NCI-H1417 (cell line): ENCODE results near the gene RRAS2.

Source experiments
- DNase-seq, 3 experiments: peaks; one replicate each; lab custom pipeline; 2025; lab: John Stamatoyannopoulos, UW

Gene RRAS2

DNA sequence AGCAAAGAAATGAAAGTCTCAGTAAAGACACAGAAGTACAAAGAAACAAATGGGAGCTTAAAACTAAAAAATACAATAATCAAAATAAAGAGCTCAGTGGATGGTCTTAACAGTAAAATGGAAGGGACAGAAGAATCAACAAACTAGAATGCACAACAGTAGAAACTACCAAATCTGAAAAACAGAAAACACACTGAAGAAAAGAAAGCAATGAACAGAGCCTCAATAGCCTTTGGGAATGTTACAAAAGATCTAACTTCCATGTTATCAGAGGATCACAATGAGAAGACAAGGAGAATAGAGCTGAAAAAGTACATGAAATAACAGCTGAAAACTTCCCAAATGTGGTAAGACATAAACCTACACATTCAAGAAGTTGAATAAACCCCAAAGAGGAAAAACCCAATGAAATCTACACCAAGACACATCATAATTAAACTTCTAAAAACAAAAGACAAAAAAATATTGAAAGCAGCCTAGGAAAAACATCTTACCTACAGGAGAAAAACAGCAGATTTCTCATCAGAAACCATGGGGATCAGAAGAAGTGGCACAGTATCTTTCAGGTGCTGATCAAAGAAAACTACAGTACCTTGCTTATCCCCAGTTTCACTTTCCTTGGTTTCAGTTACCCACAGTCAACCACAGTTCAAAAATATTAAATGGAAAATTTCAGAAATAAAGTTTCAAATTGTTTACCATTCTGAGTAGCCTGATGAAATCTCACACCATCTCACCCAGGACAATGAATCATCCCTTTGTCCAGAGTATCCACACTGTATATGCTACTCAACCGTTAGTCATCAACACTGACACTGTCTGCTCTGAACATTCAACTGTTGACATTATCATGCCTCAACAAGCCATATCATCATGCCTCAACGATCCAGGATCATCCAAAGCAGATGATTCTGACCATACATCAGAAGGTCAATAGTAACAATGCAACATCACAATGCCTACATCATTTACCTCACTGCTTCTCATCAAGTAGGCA lies 22.2 kb downstream of the RRAS2 start:
- DNase-seq = no peak

DNA sequence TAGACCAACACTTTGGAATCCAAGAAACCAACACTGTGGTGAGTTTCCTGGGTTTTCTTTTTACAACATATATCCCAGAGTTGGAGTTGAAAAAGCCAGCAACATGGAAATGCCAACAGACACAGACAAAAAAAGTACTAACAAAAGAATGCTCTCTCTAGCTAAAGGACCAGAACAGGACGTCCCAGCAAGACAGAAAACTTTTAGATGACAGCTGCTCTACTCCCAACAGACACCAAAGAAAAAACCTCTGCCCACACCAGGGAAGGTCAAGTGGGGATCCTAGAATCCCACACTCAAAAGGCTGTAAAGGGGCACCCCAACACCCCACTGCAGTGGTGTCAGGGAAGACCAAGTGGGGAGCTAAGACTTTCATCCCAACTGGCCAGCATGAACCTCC lies 23.3 kb downstream of the RRAS2 start:
- no peak for DNase-seq

DNA sequence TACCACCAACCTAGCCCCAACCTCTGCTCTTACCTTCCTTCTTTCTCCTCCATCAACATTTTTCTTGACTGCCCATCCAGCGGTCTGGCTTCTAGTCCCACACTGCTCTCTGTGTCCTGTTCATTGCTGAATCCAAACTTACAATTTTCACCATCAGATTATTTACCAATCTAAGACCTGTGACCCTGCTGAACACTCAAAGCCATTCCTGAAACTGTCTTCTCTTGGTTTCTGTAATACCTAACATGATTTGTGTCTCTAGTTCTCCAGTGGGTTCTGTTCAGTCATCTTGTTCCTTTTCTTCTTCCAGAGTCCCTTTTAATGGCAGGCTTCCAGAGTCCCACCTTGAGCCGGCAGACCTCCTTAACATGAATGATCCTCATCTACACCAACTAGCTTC lies 24.1 kb downstream of the RRAS2 start:
- no peak for DNase-seq

DNA sequence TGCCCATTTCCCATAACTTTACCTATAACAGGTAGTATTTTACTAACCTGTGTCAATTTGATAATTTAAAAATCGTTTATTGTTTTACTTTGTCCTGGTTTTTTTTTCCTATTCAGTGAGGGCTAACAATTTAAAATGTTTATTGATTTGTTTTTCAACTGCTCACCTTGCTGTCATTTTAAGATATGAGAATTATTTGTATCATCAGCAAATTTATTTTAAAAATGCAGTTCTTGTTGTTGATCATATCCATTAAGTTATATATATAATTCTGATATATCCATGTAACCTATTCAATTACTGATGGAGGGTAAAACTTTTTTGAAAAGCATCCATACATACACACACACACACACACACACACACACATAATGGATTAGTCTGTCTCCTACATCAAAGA lies 24.8 kb downstream of the RRAS2 start:
- DNase-seq = no peak

DNA sequence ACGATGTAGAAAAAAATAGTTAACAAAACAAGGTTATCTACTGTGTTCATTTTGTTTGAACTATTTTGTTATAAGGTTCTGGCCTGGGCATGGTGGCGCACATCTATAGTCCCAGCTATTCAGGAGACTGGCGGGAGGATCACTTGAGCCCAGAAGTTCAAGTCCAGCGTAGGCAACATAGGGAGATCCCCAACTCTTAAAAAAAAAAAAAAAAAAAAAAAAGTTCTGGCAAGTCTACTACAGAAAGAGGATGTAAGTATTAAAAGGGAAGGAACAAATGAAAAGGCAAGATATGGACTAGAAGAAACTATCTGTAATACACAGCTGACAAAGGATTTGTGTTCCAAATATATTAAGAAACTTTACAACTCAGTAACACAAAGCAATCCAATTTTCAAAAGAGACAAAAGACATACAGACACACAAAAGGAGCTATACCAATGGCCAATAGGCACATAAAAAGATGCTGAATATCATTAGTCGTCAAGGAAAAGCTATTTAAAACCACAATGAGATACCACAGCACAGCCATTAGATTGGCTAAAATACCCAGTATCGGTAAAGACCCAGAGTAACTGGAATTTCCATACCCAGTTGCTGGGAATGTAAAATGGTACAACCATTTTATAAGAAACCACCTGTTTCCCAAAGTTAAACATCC lies 27.4 kb downstream of the RRAS2 start:
- DNase-seq = no peak

DNA sequence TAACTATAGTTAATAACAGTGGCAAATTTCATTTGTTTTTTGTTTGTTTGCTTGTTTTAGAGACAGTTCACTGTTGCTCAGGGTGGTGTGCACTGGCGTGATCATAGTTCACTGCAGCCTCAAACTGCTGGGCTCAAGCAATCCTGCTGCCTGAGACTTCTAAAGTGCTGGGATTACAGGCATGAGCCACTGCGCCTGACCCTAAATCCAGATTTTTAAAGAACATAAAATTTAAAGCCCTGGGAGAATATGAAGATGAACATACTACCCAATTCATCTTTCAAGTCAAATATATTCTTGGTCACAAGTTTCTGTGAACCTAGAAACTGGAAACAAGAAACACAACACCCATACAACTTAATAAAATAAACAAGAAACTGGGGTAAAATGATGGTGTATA lies 28.1 kb downstream of the RRAS2 start:
- no peak for DNase-seq

DNA sequence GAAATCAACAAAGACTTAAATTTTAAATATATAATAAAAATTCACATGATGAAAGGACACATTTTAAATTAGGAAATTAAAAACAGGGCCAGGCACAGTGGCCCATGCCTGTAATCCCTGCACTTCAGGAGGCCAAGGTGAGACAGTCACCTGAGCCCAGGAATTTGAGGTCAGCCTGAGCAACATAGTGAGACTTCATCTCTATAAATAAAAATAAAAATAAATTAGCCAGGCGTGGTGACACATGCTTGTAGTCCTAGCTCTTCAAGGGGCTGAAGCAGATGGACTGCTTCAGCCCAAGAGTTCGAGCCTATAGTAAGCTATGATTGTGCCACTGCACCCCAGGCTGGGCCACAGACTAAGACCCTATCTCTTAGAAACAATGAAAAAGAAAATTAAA lies 29.3 kb downstream of the RRAS2 start:
- no peak for DNase-seq

DNA sequence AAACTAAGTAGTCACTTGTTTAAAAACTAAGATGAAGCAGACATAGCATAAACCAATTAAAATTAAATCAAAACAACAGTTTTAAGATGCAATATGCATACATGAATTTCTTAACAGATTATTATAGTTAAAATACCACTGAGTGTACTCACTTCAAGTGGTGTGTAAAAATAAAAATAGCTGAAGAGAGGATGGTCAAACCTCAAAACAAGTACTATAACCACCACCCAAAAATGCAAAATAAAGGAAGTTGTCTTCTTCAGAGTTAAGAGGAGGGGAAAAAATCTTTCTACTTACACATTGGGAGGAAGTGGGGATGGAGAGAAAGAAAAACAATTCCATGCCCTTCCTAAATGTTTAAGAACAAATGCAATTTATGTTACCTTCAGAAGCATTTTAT lies 31.9 kb downstream of the RRAS2 start:
- DNase-seq = no peak

DNA sequence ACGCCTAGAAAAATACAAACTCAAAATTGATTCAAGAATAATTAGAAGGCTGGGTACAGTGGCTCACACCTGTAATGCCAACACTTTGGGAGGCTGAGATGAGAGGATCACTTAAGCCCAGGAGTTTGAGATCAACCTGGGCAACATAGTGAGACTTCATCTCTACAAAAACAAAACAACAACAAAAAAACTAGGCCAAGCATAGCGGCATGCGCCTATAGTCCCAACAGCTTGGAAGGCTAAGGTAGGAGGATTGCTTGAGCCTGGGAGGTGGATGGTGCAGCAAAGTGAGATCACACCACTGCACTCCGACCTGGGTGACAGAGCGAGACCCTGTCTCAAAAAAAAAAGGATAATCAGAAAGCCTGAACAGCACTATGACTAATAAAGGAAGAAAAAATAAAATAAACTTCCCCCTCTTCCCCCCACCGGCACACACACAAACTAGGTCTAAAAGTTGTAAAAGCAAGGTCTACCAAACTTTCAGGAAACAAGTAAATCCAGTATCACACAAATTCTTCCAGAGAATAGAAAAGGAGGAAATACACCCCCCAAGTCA lies 35.8 kb downstream of the RRAS2 start:
- no peak for DNase-seq

DNA sequence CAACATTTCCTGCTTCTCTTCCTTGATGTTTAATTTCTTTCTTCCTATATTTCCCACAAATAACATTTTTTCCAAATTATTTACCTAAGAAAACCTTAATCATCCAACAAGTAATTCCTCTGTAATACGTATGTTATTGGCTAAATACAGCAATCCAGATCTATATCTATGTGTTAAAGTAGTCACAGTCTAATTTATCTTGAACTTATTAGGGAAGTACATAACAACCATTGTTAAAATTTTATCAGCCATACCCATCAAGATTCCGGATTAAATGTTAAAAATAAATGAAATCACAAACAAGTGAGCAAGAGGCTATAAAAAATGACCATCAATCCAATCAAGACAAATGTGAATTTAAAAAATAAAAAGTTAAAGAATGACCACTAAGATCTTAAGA lies 36.5 kb downstream of the RRAS2 start:
- no peak for DNase-seq

DNA sequence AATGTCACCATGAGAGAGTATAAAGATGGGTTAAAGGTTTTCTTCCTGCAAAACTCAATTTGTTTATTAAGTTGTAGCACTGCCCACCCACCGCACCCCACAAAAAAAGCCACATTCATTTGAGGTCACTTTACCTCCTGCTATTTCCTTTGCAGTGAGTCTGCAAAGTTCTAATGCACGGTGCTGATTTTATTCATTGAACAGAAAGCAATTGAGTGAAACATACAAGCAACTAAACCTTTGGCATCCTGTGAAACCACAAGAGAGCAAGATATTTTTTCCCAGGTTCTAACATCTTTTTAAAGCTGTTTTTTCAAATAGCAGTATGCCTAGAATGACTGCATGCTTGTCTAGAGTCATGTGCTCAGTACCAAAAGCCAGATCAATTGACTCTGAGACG lies 39.0 kb downstream of the RRAS2 start:
- no peak for DNase-seq

DNA sequence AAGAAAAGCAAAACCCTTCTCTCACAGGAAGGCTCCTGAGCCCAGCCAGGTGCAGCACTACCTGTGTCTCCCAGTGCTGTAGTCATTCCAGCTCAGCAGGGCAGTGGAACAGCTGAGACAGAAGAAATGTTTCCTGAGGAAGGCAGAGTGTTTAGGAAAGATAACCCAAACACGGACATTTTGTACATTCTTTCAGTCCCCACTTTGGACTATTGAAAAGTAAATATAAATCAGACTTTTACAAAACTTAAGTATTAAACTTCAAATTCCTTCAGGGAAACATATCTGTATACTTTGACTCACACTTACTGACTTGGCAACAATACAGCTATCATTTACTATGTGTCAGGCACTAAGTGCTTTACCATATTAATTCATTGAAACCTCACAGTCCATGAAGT lies 40.4 kb downstream of the RRAS2 start:
- DNase-seq = no peak

DNA sequence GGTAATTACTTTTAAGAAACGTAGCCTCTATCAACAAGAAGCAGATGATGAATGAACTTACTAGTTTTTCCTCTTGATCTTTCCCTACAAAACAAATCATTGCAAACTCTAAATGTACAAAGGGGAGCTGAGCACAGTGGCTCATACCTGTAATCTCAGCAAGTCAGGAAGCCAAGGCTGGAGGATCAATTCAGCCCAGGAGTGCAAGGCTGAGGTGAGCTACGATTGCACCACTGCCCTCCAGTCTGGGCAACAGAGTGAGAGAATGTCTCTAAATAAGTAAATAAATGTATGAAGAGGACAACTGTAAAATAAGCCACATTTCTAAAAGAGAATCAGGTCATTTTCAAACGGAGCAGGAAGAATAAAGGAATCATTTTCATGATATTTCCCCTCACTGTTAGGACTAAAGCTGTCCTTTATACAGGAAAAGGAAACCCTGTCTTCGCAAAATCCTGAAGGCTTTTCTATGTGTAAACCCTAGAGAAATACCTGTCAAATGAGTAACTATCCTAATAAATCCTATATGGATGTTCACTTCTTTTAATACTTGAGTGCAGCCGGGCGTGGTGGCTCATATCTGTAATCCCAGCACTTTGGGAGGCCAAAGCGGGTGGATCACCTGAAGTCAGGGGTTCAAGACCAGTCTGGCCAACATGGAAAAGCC lies 41.2 kb downstream of the RRAS2 start:
- no peak for DNase-seq

DNA sequence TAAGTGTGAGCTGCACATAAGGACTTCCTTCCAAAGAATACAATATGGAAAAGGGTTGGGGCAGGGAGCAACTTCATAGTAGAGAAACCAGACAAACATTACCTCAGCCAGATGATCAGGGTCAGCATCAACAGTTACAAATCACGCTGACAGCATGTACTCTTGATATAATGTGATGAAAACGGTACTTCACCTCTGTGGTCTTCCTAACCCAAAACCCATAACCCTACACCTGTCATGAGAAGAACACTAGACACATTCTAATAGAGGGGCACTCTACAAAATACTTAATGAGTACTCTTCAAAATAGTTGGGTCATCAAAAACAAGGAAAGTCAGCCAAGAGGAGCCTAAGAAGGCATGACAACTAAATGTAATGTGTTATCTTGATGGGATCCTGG lies 43.9 kb downstream of the RRAS2 start:
- DNase-seq = no peak

DNA sequence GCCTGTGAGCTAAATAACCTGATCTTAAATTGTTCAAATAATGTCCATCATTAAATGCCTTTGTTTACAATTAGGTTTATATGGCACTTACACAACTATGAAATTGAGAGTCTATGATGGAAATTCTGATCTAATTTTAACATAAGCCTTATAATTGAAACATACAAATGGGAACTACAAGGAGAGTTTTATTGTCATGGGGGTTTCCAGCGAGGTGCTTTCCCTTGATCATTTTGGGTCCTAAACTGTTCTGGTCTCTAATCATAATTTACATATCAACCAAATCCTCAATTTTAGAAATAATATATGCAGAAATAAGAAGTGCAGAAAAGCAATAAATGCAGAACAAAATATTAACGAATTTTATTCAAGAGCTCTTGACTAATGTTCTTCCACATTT lies 44.9 kb downstream of the RRAS2 start:
- DNase-seq = no peak

DNA sequence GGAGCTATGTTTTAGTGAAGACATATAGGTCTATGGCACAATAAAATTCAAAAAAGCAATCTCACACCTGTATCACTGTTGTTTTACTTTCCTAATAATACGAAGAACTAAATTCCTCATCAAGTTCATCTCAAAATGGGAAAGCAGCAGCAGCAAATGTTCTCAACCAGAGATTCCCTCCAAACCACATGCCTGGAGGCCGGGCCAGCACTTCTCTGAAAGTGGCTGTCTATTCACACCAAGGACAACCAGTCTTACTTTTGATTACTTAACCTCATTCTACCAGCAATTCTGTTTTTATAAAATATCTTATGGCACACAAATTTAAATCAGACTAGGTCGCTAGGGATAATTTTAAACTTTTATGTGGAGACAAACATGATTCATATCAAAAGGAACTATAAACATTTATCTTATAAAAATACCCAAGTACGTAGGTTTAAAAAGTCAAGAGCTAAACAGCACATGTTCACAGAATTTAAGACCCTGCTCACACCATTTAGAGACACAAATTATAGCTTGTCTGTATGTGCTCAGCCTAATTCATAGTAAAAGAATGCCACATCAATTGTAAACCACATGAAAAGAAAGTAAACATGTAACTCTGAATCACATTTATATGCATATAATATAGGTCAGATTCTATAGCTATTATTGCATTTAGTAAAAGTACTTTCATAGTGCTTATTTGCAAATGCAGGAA lies 46.1 kb downstream of the RRAS2 start:
- DNase-seq = no peak

DNA sequence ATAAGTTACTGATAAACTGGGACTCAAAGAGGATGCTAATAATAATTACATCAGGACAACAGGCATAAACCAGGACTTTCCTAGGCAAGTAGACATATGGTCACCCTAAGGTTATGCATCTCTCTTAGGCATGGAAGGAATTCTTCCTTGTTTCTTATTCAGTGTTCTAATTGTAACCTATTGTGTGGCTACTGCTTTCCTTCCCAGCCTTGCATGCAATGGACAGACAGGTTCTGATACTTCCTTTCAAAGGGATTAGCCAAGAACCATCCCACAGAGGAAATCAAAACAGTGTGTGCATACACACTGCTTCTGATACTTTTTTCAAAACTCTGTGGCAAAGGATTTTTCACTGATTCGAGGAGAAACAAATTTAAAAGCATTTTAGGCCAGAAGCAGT lies 48.3 kb downstream of the RRAS2 start:
- no peak for DNase-seq

DNA sequence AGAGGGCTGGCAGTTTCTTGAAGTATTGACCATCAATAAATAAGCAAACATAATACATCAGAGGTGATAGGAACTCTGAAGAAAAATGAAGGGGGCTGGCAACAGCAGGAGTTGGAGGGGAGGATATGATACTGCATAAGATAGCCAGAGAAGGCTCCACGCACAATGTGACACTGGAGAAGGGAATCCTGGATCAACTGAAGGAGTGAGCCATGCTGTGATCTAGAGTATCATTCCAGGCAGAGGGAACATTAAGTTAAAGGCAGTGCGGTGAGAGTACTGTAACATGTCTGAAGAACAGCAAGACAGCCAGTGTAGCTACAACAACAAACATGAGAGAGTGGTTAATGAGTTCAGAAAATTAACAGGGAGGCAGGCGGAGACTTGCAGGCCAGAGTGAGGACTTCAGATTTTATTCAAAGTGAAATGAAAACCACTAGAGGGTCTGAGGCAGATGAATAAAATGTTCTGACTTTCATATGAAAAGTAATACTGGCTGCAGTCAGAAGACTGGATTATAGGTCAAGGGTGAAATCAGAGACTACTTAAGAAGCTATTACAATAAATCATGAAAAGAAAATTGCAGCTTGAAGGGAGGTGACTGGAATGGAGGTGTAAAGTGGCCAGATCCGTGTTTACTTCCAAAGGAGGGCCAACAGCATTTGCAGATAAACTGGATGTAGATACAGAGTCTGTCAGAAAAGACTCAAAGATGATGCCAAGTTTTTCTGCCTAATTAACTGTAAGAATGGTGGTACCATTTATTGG lies 49.4 kb downstream of the RRAS2 start:
- DNase-seq = peak; percentile 7 to 80 (median 65)

DNA sequence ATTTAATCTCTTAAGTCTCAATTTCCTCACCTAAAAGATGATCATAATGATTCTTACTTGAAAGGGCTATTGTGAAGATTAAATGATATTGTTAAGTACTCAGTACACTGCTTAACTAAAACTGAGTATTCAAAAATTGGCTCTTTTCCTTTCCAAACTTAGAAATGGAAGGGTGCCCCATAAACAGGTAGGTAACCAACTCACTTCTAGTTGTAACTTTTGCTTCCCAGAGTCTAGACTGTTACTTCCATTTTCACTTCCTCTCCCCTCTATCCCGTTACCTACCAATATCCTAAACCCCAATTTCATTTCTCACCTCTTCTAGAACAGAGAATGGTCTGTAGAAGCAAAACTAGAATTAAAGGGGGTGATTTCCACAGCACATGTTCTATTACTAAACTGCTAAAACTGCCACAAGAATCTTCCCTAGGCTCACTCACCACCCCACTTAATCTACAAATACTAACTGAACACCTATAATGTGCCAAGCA lies 50.0 kb downstream of the RRAS2 start:
- DNase-seq = no peak

DNA sequence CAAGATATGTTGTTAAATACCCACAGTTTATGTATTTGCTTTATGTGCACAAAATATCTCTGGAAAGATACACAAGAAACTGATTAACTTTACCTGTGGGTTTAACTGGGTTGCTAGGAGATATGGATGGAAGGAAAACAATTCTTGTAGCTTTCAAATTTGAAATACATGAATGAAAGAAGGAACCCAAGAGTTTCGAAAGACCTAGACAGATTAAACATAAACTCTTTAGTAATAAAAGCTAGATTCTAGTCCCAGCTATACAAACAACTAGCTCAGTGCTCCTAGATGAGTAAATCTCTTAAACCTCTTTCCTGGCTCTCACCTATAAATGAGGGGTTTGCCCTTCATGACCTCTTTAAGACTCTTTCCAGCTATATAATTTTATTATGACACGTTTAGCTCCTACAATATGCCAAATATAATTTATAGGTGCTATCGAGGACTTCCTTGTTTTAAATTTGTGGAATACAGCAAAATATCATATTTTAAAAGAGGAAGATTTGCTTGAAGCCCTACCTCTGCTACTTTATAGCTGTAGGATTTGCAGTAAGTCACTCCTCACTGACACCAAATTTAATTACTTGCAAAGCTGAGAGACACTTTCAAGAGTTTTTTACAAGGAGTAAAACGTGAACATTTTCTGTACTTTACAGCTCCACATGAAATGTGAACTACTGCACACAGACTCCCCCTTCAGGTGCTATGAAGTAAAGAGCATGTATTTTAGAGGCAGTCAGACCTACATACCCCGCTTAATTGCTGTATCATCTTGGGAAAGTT lies 50.7 kb downstream of the RRAS2 start:
- DNase-seq = peak in 2 of 3 experiments; percentile 36 to 48
